Progenitor cell of endocrine pancreas (in vitro differentiated cells): ENCODE measurements around the gene MMP24. TPM values are rescaled to one million over a fixed set of nuclear protein-coding genes. Genes with fewer than 3 reads are reported as not detected.
"Not testable (repeated sequence)": the region's sequence is repeated elsewhere in the genome, so short reads cannot be mapped to it uniquely, and the experiment has no call there.

Source experiments
- DNase-seq: peaks from one replicate; pipeline ENCODE4 v3.0.0; 2021; ENCODE audit warnings: low spot score; ENCODE audit not compliant: unreplicated experiment
- H3K27ac Mint-ChIP-seq: 2 replicates; pipeline ENCODE4 v1.8.0; 2021; ENCODE audit warnings: mild to moderate bottlenecking, moderate library complexity, mixed read lengths
- H3K27me3 Mint-ChIP-seq: 2 replicates; pipeline ENCODE4 v1.8.0; 2021; ENCODE audit warnings: mixed read lengths
- H3K36me3 Mint-ChIP-seq: 2 replicates; pipeline ENCODE4 v1.8.0; 2022; ENCODE audit warnings: mixed read lengths; ENCODE audit not compliant: insufficient read depth
- H3K4me1 Mint-ChIP-seq: 2 replicates; pipeline ENCODE4 v1.8.0; 2021; ENCODE audit warnings: low read depth, mixed read lengths
- H3K4me3 Mint-ChIP-seq: 2 replicates; pipeline ENCODE4 v1.8.0; 2021; ENCODE audit warnings: low read depth, mild to moderate bottlenecking, moderate library complexity, mixed read lengths
- H3K9me3 Mint-ChIP-seq: 2 replicates; pipeline ENCODE4 v1.8.0; 2021; ENCODE audit warnings: low read depth, mixed read lengths
- long read RNA-seq: library from polyadenylated mRNA; unstranded; transcript quantifications from one replicate; pipeline ENCODE4 v2.0.0, GENCODE V29; 2020
- total RNA-seq: library from RNA; stranded (reverse); gene quantifications from 2 replicates; pipeline ENCODE4 v1.2.1, GENCODE V29; 2021
- TF ChIP-seq, protein P1 (sequence below): fragments of 200-600 bp; sonication (generic); IDR thresholded peaks from one replicate; pipeline ENCODE4 v1.5.0; 2021; ENCODE audit warnings: antibody characterized with exemption, mild to moderate bottlenecking; ENCODE audit not compliant: unreplicated experiment

MMP24 gene
- 3.4 TPM in 2 replicates for total RNA-seq
- long read RNA-seq, partial matches to known transcripts: 0 of 7 reads
- long read RNA-seq, other reads (novel, unspliced or antisense): 7 of 7 reads

DNA sequence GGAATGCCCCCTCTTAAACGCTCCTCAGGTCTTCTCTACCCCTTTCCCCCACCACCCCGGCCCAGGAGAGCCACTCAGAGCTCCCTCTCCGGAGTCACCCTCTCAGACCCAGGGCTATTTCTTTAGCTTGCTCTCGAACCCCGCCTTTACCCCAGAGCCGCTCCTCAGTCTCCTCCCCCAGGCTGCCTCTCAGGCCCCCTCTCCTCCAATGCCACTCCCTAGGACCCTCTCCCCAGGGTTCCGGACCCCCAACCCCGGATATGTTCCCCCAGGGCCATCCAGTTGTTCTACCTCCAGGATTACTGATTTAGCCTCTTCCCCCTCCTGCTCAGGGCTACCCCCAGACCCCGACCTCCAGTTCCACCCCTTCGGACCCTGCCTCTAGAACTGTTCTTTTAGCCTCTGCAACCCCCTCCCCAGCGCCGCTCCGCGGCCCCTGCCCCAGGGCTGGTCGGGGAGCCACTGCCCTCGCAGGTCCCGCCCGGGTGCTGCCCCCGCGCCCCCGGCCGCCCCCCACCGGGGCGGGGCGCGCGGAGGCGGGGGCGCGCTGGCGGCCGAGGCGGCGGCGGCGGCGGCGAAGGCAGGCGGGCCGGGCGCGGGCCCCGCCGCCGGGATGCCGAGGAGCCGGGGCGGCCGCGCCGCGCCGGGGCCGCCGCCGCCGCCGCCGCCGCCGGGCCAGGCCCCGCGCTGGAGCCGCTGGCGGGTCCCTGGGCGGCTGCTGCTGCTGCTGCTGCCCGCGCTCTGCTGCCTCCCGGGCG, at the start of gene MMP24:
TSS of gene MMP24 (plus strand) at position 565 of the 758 bp plus-strand sequence. CDS start at position 614, 49 bp downstream.
- Mint-ChIP-seq H3K27ac (peak within 1 kb of the TSS; percentile 10), H3K36me3 (no peaks in the 10 kb centered on the region), H3K27me3 (peaks cover 58% of the 10 kb centered on the region)

DNA sequence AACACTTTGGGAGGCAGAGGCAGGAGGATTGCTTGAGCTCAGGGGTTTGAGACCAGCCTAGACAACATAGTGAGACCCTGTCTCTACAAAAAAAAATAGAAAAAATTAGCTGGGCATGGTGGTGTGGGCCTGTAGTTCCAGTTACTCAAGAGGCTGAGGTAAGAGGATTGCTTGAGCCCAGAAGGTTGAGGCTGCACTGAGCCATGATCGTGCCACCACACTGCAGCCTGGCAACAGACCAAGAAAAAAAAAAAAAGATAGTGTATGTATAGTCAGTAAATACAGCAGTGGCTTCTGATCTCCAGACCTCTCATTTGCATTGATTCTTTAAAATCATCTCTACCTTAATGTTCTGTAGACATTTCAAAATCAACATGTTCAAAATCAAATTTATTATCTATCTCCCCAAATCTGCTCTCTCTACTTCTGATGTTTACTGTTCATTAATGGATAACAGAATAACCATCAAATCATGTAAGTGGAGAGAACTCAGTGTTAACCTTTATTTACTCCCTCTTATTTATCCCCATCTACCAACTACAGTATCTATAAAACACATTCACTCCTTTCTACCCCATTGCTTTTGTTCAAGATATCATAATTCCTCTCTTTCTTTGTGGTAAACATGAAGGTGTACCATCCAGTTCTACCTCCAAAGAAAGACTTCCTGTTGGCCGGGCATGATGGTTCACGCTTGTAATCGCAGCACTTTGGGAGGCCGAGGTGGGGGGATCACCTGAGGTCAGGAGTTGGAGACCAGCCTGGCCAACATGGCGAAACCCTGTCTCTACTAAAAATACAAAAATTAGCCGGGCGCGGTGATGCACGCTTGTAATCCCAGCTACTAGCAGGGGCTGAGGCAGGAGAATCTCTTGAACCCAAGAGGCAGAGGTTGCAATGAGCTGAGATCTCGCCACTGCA, 46.9 kb upstream of the MMP24 start:
- Mint-ChIP-seq H3K27ac (no peak overlapping the region), H3K36me3 (peaks cover 3% of the 10 kb centered on the region), H3K9me3 (peaks cover 9% of the 10 kb centered on the region), H3K27me3 (no peaks in the 10 kb centered on the region), H3K4me3 (no peak overlapping the region), H3K4me1 (peaks cover 9% of the 10 kb centered on the region)
- TF ChIP-seq, protein P1, sequence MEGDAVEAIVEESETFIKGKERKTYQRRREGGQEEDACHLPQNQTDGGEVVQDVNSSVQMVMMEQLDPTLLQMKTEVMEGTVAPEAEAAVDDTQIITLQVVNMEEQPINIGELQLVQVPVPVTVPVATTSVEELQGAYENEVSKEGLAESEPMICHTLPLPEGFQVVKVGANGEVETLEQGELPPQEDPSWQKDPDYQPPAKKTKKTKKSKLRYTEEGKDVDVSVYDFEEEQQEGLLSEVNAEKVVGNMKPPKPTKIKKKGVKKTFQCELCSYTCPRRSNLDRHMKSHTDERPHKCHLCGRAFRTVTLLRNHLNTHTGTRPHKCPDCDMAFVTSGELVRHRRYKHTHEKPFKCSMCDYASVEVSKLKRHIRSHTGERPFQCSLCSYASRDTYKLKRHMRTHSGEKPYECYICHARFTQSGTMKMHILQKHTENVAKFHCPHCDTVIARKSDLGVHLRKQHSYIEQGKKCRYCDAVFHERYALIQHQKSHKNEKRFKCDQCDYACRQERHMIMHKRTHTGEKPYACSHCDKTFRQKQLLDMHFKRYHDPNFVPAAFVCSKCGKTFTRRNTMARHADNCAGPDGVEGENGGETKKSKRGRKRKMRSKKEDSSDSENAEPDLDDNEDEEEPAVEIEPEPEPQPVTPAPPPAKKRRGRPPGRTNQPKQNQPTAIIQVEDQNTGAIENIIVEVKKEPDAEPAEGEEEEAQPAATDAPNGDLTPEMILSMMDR: no peak
- DNase-seq: no peak

More for the DNA sequence above, at the start of gene MMP24:
- Mint-ChIP-seq H3K4me1 (peaks cover 5% of the 10 kb centered on the region), H3K4me3 (peak within 1 kb of the TSS; percentile 70), H3K9me3 (no peaks in the 10 kb centered on the region)
- DNase-seq: no peak
- TF ChIP-seq, protein P1: no peak

DNA sequence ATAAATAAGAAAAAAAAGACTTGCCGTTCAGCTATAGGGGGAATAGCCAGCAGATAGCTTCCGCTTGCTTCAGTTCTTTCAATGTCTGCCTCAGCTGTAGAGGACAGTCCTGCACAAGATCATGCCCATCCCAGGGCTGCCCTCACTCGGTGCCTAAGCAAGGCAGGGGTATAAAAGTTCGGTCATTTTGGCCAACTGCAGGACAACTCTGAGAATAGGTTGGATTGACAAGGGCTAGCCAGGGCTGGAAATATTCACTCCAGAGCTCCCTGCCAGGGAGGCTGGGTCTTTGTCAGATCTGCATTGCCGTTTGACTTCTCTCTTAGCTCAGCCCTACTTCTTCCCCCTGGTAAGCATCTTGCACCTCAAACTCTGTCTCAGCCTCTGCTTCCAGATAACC, 46.2 kb upstream of the MMP24 start:
- DNase-seq: no peak
- peaks cover 9% of the 10 kb centered on the region for H3K4me1 Mint-ChIP-seq
- no peak overlapping the region for H3K27ac Mint-ChIP-seq
- peaks cover 2% of the 10 kb centered on the region for H3K36me3 Mint-ChIP-seq
- H3K27me3 Mint-ChIP-seq: no peaks in the 10 kb centered on the region
- TF ChIP-seq, protein P1: no peak
- no peak overlapping the region for H3K4me3 Mint-ChIP-seq
- H3K9me3 Mint-ChIP-seq: peaks cover 16% of the 10 kb centered on the region

DNA sequence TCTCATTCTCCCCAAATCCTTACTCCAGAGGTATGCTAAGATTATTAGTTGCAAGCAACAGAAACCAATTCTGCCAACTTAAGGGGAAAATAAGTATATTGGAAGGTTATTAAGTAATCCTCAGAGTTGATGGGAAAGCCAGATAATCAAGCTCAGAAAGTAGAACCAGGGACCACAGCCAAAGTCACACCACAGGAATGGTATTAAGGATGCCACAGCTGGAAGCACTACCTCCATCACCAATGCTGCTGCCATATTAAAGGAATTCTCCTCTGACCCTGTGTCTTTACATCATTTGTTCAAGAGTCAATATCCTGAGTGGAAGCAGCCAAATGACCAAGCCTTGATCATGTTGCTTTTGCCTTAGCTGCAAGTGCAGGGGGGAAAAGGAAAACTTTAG, 44.8 kb upstream of the MMP24 start:
- no peak overlapping the region for H3K27ac Mint-ChIP-seq
- no peak overlapping the region for H3K4me3 Mint-ChIP-seq
- no peak for DNase-seq
- peaks cover 1% of the 10 kb centered on the region for H3K36me3 Mint-ChIP-seq
- TF ChIP-seq, protein P1: no peak
- no peaks in the 10 kb centered on the region for H3K27me3 Mint-ChIP-seq
- peaks cover 7% of the 10 kb centered on the region for H3K4me1 Mint-ChIP-seq
- H3K9me3 Mint-ChIP-seq: peaks cover 21% of the 10 kb centered on the region

DNA sequence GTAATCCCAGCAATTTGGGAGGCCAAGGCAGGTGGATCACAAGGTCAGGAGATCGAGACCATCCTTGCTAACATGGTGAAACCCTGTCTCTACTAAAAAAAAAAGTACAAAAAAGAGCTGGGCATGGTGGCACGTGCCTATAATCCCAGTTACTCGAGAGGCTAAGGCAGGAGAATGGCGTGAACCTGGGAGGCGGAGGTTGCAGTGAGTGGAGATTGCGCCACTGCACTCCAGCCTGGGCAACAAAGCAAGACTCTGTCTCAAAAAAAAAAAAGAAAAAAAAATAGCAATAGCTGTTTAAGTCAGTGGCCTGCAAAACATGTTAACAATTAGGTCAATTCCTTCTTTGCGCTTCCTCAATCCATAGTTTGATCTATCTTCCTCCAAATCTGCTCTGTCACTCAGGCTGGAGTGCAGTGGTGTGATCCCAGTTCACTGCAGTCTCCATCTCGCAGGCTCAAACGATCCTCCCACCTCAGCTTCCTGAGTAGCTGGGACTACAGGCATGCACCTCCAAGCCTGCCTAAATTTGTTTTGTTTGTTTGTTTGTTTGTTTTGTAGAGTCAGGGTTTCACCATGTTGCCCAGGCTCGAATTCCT, 39.7 kb upstream of the MMP24 start:
- H3K27me3 Mint-ChIP-seq, DNase-seq, H3K4me3 Mint-ChIP-seq, H3K36me3 Mint-ChIP-seq, H3K27ac Mint-ChIP-seq: not testable (repeated sequence)
- H3K9me3 Mint-ChIP-seq: peaks cover 32% of the 10 kb centered on the region
- peaks cover 22% of the 10 kb centered on the region for H3K4me1 Mint-ChIP-seq
